Inflammatory macrophage treated with lipopolysaccharide for 4 hours (primary cell): Measurements from ENCODE around the gene ERC2.

Source experiments
- DNase-seq: peaks from one replicate; pipeline ENCODE4 v3.0.0-alpha.2; 2020

ERC2 gene

GRCh38 chr3:55500555-55501330 lies 967.5 kb downstream of the ERC2 start:
- peak; percentile 51 for DNase-seq

GRCh38 chr3:55498520-55498919 lies 969.7 kb downstream of the ERC2 start:
- DNase-seq, result no peak

GRCh38 chr3:55497250-55497649 lies 971.0 kb downstream of the ERC2 start:
- no peak for DNase-seq

GRCh38 chr3:55494976-55495375 lies 973.3 kb downstream of the ERC2 start:
- DNase-seq, result no peak

- DNase-seq, result no peak
Measured at GRCh38 chr3:55492976-55493375, 975.3 kb downstream of the ERC2 start.

GRCh38 chr3:55491296-55491816 lies 976.9 kb downstream of the ERC2 start:
- DNase-seq, result no peak

- DNase-seq, result no peak
Measured at GRCh38 chr3:55490276-55490913, 977.9 kb downstream of the ERC2 start.

GRCh38 chr3:55489798-55490132 lies 978.5 kb downstream of the ERC2 start:
- DNase-seq, result no peak

- peak; percentile 43 for DNase-seq
Measured at GRCh38 chr3:55488398-55489055, 979.7 kb downstream of the ERC2 start.

- DNase-seq, result peak; percentile 19
Measured at GRCh38 chr3:55487381-55488241, 980.7 kb downstream of the ERC2 start.

GRCh38 chr3:55486857-55487380 lies 981.3 kb downstream of the ERC2 start, which contains the start of gene WNT5A:
TSS of gene WNT5A (minus strand) at chr3:55487306. CDS start at chr3:55486985, 321 bp downstream.
- peak; percentile 34 for DNase-seq

- DNase-seq, result no peak
Measured at GRCh38 chr3:55486101-55486856, 982.0 kb downstream of the ERC2 start.

- DNase-seq, result peak; percentile 68
Measured at GRCh38 chr3:55484801-55485791, 983.2 kb downstream of the ERC2 start.

- no peak for DNase-seq
Measured at GRCh38 chr3:55484191-55484689, 984.0 kb downstream of the ERC2 start.

GRCh38 chr3:55483196-55484095 lies 984.8 kb downstream of the ERC2 start:
- DNase-seq, result no peak

- DNase-seq, result no peak
Measured at GRCh38 chr3:55482496-55483195, 985.6 kb downstream of the ERC2 start.

GRCh38 chr3:55481744-55482495 lies 986.3 kb downstream of the ERC2 start:
- DNase-seq, result no peak
